Body of pancreas (tissue), 4 donors: Measurements from ENCODE around the gene TLR10. TPM values are rescaled to one million over a fixed set of nuclear protein-coding genes. Genes with fewer than 3 reads are reported as not detected.
"Not testable (repeated sequence)": the region's sequence is repeated elsewhere in the genome, so short reads cannot be mapped to it uniquely, and the experiment has no call there.

Experiments used
- ATAC-seq: fragments of 150-250 bp; one replicate; pipeline ENCODE4 v1.9.1; 2016
- DNase-seq, 4 donors: peaks; one replicate each; pipeline ENCODE4 v3.0.0-alpha.2; 2019
- H3K27ac ChIP-seq, 4 donors: fragments of 200-600 bp; sonication (generic); 1 replicate in 3 of 4; 2 replicates in 1 of 4; pipeline versions ENCODE4 v1.5.1 to v1.6.1; 2016 to 2019; ENCODE audit warnings: mild to moderate bottlenecking in 1 of 4, mixed read lengths in 1 of 4, moderate library complexity in 1 of 4
- H3K27me3 ChIP-seq, 2 donors: fragments of 200-600 bp; sonication (generic); one replicate each; pipeline ENCODE4 v1.6.0; 2016; ENCODE audit warnings: mild to moderate bottlenecking in 1 of 2
- H3K36me3 ChIP-seq, 2 donors: fragments of 200-600 bp; sonication (generic); replicated peaks in 1 of 2; 2 replicates each; pipeline ENCODE4 v1.5.1; 2016; ENCODE audit warnings: low read depth in 2 of 2; ENCODE audit not compliant: insufficient read depth in 1 of 2
- H3K4me1 ChIP-seq: fragments of 200-600 bp; sonication (generic); one replicate; pipeline ENCODE4 v1.6.0; 2016
- H3K4me3 ChIP-seq, 2 donors: fragments of 200-600 bp; sonication (generic); 1 replicate in 1 of 2; 2 replicates in 1 of 2; pipeline ENCODE4 v1.5.1; 2016 to 2019
- H3K9me3 ChIP-seq, 3 donors: fragments of 200-600 bp; sonication (generic); 1 replicate in 2 of 3; 2 replicates in 1 of 3; pipeline ENCODE4 v1.5.1; 2016
- POLR2A ChIP-seq, 3 donors: fragments of 450-650 bp; IDR thresholded peaks; one replicate each; pipeline ENCODE4 v1.6.1; 2016; ENCODE audit warnings: antibody characterized with exemption in 3 of 3, mild to moderate bottlenecking in 2 of 3
- WGBS, 2 donors: methylation state at CpG; one replicate each; pipeline ENCODE4 v1.1.5; 2017; 5-methylcytosine and 5-hydroxymethylcytosine counted together
- intact Hi-C: fragments of 100-400 bp; cut with DNase I; formaldehyde crosslinking; loops from one replicate; pipeline ENCODE4 v1.15.1; 2023
- total RNA-seq, 2 donors: library from RNA; depleted of rRNA; stranded (reverse); fragments of >200 nt; gene quantifications; one replicate each; pipeline ENCODE4 v1.1.0, GENCODE V29; 2016
- TF ChIP-seq, protein P1 (sequence below), 7 experiments: fragments of 450-650 bp in 4 of 7; fragments of 200-600 bp in 3 of 7; sonication (generic) in 3 of 7; IDR thresholded peaks; one replicate each; pipeline ENCODE4 v1.5.1; 2016 to 2019; ENCODE audit warnings: antibody characterized with exemption in 7 of 7

Gene TLR10
- total RNA-seq, 2 donors from 2014 or later, result 0.26 TPM; not detected in 1

DNA sequence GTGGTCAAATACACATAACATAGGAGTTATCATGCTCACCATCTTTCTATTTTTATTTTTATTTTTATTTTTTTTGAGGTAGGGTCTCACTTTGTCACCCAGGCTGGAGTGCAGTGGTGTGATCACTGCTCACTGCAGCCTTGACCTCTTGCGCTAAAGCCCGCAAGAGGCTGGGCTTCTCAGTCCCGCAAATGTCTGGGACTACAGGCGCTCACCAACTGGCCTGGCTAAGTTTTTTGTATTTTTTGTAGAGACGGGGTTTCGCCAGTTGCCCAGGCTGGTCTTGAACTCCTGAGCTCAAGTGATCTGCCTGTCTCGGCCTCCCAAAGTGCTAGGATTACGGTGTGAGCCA lies 295 bp upstream of the TLR10 start:
- Histone ChIP-seq H3K4me1 (peaks cover 13% of the 10 kb centered on the region), H3K4me3 (no peak overlapping the region), H3K27me3 (no peaks in the 10 kb centered on the region), H3K9me3 (no peaks in the 10 kb centered on the region), H3K36me3 (no peaks in the 10 kb centered on the region), H3K27ac (no peak overlapping the region)
- intact Hi-C loops, result no loop called here
- WGBS, 2 donors, result 65% methylated on average over 8 of the region's 8 CpGs
- DNase-seq (no peak), ATAC-seq (no peak)
- no peak for TF ChIP-seq POLR2A (IDR thresholded peaks at IDR 0.05)
- TF ChIP-seq, protein P1, sequence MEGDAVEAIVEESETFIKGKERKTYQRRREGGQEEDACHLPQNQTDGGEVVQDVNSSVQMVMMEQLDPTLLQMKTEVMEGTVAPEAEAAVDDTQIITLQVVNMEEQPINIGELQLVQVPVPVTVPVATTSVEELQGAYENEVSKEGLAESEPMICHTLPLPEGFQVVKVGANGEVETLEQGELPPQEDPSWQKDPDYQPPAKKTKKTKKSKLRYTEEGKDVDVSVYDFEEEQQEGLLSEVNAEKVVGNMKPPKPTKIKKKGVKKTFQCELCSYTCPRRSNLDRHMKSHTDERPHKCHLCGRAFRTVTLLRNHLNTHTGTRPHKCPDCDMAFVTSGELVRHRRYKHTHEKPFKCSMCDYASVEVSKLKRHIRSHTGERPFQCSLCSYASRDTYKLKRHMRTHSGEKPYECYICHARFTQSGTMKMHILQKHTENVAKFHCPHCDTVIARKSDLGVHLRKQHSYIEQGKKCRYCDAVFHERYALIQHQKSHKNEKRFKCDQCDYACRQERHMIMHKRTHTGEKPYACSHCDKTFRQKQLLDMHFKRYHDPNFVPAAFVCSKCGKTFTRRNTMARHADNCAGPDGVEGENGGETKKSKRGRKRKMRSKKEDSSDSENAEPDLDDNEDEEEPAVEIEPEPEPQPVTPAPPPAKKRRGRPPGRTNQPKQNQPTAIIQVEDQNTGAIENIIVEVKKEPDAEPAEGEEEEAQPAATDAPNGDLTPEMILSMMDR (IDR thresholded peaks at IDR 0.05), result no peak

DNA sequence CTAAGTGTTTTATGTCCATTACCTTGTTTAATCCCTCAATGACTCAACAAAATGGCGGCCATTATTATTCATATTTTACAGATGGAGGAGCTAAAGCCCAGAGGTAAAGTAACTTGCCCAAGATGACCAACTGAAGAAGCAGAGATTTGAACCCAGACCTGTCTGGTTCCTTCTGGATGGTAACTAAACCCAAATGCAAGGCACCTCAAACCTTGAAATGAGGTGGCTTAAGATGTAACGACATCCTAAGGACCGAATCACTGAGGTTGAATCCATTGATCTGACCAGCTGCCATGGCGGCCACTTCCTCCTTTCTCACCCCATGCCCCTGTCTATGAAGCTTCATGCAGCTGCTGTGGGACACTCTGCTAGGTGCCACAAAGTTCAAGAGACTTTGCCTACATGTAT lies 932 bp downstream of the TLR10 start:
- WGBS, 2 donors, result 90 to 94% methylated on average over 4 of the region's 4 CpGs
- peaks cover 7% of the 10 kb centered on the region for H3K4me1 ChIP-seq
- no peak overlapping the region for H3K27ac ChIP-seq
- intact Hi-C loops, result no loop called here
- H3K27me3 ChIP-seq, result no peaks in the 10 kb centered on the region
- TF ChIP-seq, protein P1 (IDR thresholded peaks at IDR 0.05), result no peak
- TF ChIP-seq POLR2A (IDR thresholded peaks at IDR 0.05), result no peak
- ATAC-seq (no peak), DNase-seq (no peak)
- H3K36me3 ChIP-seq, result no peaks in the 10 kb centered on the region
- H3K9me3 ChIP-seq, result no peaks in the 10 kb centered on the region
- no peak overlapping the region for H3K4me3 ChIP-seq

DNA sequence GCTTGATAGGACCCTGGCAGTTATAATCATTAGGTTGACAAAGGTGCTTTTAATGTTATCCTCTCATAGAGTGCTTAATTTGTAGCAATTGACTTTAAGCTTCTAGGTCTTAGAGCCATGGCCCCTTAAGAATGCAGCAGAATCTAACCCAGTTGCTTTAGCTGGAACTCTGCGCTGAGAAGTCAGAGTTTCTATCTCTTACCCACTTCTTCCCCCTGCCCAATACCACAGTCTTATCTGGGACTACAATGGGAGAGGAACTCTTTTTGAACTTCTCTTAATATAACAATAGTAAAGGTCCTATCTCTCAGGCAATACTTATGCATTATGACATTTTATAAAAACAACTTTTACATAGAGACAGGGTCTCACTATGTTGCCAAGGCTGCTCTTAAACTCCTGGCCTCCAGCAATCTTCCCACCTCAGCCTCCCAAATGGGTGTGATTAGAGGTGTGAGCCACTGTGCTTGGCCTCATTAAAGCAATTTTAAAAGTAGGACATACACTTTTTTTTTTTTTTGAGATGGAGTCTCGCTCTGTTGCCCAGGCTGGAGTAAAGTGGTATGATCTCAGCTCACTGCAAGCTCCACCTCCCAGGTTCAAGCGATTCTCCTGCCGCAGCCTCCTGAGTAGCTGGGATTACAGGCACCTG lies 1.8 kb downstream of the TLR10 start:
- H3K4me3 ChIP-seq, result no peak overlapping the region
- intact Hi-C loops, result no loop called here

DNA sequence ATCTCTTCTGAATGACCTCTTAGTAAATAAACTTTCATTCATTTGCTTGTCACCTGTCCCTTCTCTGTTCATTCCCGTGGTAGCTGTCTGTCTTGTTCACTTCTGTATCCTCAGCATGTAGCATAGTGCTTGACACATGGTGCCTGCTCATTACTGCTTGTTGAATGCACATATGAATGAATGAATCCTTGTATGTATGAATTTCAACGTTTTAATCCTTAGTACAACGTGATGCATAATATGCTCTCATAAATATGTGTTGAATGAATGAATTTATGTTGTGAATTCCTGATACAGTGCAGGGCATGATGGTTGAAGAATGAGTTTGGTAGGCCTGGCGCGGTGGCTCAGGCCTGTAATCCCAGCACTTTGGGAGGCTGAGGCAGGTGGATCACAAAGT lies 3.0 kb downstream of the TLR10 start:
- WGBS, 2 donors, result 67 to 75% methylated on average over 5 of the region's 5 CpGs
- intact Hi-C loops, result no loop called here
- Histone ChIP-seq H3K4me1 (peaks cover 7% of the 10 kb centered on the region), H3K36me3 (no peaks in the 10 kb centered on the region), H3K9me3 (no peaks in the 10 kb centered on the region), H3K4me3 (no peak overlapping the region), H3K27me3 (no peaks in the 10 kb centered on the region), H3K27ac (no peak overlapping the region)
- DNase-seq, result no peak
- TF ChIP-seq, protein P1 (IDR thresholded peaks at IDR 0.05), result no peak
- no peak for ATAC-seq

More for the DNA sequence above, 1.8 kb downstream of the TLR10 start:
- 91 to 97% methylated on average over 4 of the region's 4 CpGs for WGBS, 2 donors
- Histone ChIP-seq H3K27ac (no peak overlapping the region), H3K36me3 (no peaks in the 10 kb centered on the region), H3K27me3 (no peaks in the 10 kb centered on the region), H3K4me1 (peaks cover 7% of the 10 kb centered on the region), H3K9me3 (no peaks in the 10 kb centered on the region)
- TF ChIP-seq, protein P1 (IDR thresholded peaks at IDR 0.05), result no peak
- no peak for TF ChIP-seq POLR2A (IDR thresholded peaks at IDR 0.05)
- ATAC-seq (no peak), DNase-seq (no peak)

DNA sequence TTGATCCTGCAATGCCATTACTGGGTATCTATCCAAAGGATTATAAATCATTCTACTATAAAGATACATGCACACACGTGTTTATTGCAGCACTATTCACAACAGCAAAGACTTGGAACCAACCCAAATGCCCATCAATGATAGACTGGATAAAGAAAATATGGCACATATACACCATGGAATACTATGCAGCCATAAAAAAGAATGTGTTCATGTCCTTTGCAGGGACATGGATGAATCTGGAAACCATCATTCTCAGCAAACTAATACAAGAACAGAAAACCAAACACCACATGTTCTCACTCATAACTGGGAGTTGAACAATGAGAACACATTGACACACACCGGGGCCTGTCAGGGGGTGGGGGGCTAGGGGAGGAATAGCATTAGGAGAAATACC lies 4.9 kb downstream of the TLR10 start:
- H3K36me3 ChIP-seq, intact Hi-C loops, ATAC-seq, H3K27me3 ChIP-seq, H3K4me1 ChIP-seq, H3K27ac ChIP-seq, H3K4me3 ChIP-seq, DNase-seq, H3K9me3 ChIP-seq: not testable (repeated sequence)
- 67 to 72% methylated on average over 2 of the region's 2 CpGs for WGBS, 2 donors
